Endothelial cell of umbilical vein (primary cell): Measurements from ENCODE around the gene ELP6. TPM values are rescaled to one million over a fixed set of nuclear protein-coding genes. Genes with fewer than 3 reads are reported as not detected.

Experiments used
- BruUV-seq: library from RNA; stranded (reverse); fragments of 400-500 nt; replicated peaks from 2 replicates; lab custom pipeline; 2021; lab: Mats Ljungman, UMichigan
- CTCF ChIA-PET: fragments of 300-600, 350-600 bp; sonication (Branson Sonifier 250); formaldehyde crosslinking; loops from one replicate; lab custom pipeline; 2021; ENCODE audit warnings: antibody characterized with exemption, inconsistent platforms; lab: Charles Lee
- POLR2A ChIA-PET: fragments of 300-600, 350-600 bp; sonication (Branson Sonifier 250); formaldehyde crosslinking; loops from one replicate; lab custom pipeline; 2021; ENCODE audit warnings: antibody characterized with exemption, inconsistent platforms; lab: Charles Lee
- DNase-seq: peaks from one replicate; pipeline ENCODE4 v3.0.0-alpha.2; 2011; ENCODE audit warnings: low read depth, low spot score
- FAIRE-seq: peaks from 2 replicates; lab custom pipeline; 2011; peaks lifted over from hg19 to GRCh38; lab: Jason Lieb, UNC
- H2AFZ ChIP-seq: 2 replicates; pipeline ENCODE4 v1.6.0; 2012; ENCODE audit warnings: low read depth, low read length, control low read depth, inconsistent platforms
- H3K27ac ChIP-seq: 2 replicates; pipeline ENCODE4 v1.5.1; 2011; ENCODE audit warnings: low read depth, mild to moderate bottlenecking, control low read depth, low read length, moderate library complexity; ENCODE audit not compliant: insufficient read depth
- H3K27me3 ChIP-seq, 2 experiments: 2 replicates each; pipeline versions ENCODE4 v1.6.0 to v1.6.1; 2011; ENCODE audit warnings: low read length in 2 of 2, mixed read lengths in 1 of 2; ENCODE audit not compliant: control insufficient read depth in 2 of 2, insufficient read depth in 2 of 2
- H3K36me3 ChIP-seq, 2 experiments: 2 replicates in 1 of 2; 3 replicates in 1 of 2; pipeline ENCODE4 v1.5.1; 2011; ENCODE audit warnings: low read length in 2 of 2, mild to moderate bottlenecking in 1 of 2, moderate library complexity in 1 of 2; ENCODE audit not compliant: control insufficient read depth in 2 of 2, insufficient read depth in 2 of 2; ENCODE audit errors: extremely low read depth in 1 of 2
- H3K4me1 ChIP-seq: 3 replicates; pipeline ENCODE4 v1.5.1; 2011; ENCODE audit warnings: mild to moderate bottlenecking, low read length; ENCODE audit not compliant: control insufficient read depth, insufficient read depth; ENCODE audit errors: extremely low read depth
- H3K4me2 ChIP-seq: 2 replicates; pipeline ENCODE4 v1.6.1; 2011; ENCODE audit warnings: low read length, control low read depth, mixed read lengths; ENCODE audit not compliant: insufficient read depth
- H3K4me3 ChIP-seq, 3 experiments: fragments of 200-600 bp in 1 of 3; sonication (generic), shearing (Covaris generic) in 1 of 3; replicated peaks in 1 of 3; 2 replicates each; pipeline ENCODE4 v1.5.1; 2011 to 2016; ENCODE audit warnings: control low read depth in 3 of 3, low read length in 3 of 3, mild to moderate bottlenecking in 2 of 3, inconsistent platforms in 1 of 3, low read depth in 1 of 3, moderate library complexity in 1 of 3; ENCODE audit not compliant: insufficient read depth in 1 of 3
- H3K79me2 ChIP-seq: 2 replicates; pipeline ENCODE4 v1.6.0; 2012; ENCODE audit warnings: low read length, inconsistent platforms; ENCODE audit not compliant: control insufficient read depth, insufficient read depth
- H3K9ac ChIP-seq: replicated peaks from 2 replicates; pipeline ENCODE3; 2011; ENCODE audit warnings: low read length, control low read depth; ENCODE audit not compliant: insufficient read depth; ENCODE audit errors: extremely low read depth
- H3K9me1 ChIP-seq: replicated peaks from 3 replicates; pipeline ENCODE4 v1.6.0; 2011; ENCODE audit warnings: mild to moderate bottlenecking, low read length; ENCODE audit not compliant: control insufficient read depth, insufficient read depth; ENCODE audit errors: extremely low read depth
- H3K9me3 ChIP-seq: replicated peaks from 2 replicates; pipeline ENCODE4 v1.5.1; 2012; ENCODE audit warnings: low read length, inconsistent platforms; ENCODE audit not compliant: control insufficient read depth, insufficient read depth
- H4K20me1 ChIP-seq: replicated peaks from 2 replicates; pipeline ENCODE3; 2011; ENCODE audit warnings: mild to moderate bottlenecking, low read length; ENCODE audit not compliant: control insufficient read depth, insufficient read depth; ENCODE audit errors: extremely low read depth
- EZH2 ChIP-seq: IDR thresholded peaks from 2 replicates; pipeline ENCODE4 v1.6.1; 2012; ENCODE audit warnings: borderline replicate concordance, low read depth, mild to moderate bottlenecking, moderate library complexity, low read length, inconsistent platforms; ENCODE audit not compliant: severe bottlenecking
- FOS ChIP-seq: IDR thresholded peaks from 2 replicates; pipeline ENCODE4 v1.6.1; 2011; ENCODE audit warnings: mild to moderate bottlenecking, low read length, moderate library complexity, borderline replicate concordance; ENCODE audit not compliant: insufficient read depth
- GATA2 ChIP-seq: IDR thresholded peaks from 2 replicates; pipeline ENCODE4 v1.7.0; 2011; ENCODE audit warnings: low read depth, mild to moderate bottlenecking, moderate library complexity, mixed read lengths, low read length; ENCODE audit not compliant: insufficient read length, insufficient read depth
- JUN ChIP-seq: IDR thresholded peaks from 2 replicates; pipeline ENCODE4 v1.6.1; 2011; ENCODE audit warnings: borderline replicate concordance, low read depth; ENCODE audit not compliant: insufficient read length, insufficient read depth
- MAX ChIP-seq: IDR thresholded peaks from 2 replicates; pipeline ENCODE4 v1.6.1; 2011; ENCODE audit not compliant: insufficient read depth, insufficient read length
- MYC ChIP-seq: IDR thresholded peaks from one replicate; pipeline ENCODE4 v1.6.1; 2011; ENCODE audit warnings: mild to moderate bottlenecking, low read depth, low read length
- POLR2A ChIP-seq: IDR thresholded peaks from 2 replicates; pipeline ENCODE4 v1.6.1; 2012; ENCODE audit warnings: low read depth, mild to moderate bottlenecking, control low read depth, low read length
- POLR2AphosphoS5 ChIP-seq: IDR thresholded peaks from 2 replicates; pipeline ENCODE4 v1.6.1; 2012; ENCODE audit warnings: low read depth, mild to moderate bottlenecking, control low read depth, low read length, moderate library complexity; ENCODE audit not compliant: insufficient read depth
- dilution Hi-C: fragments of 300-500 bp; cut with MboI; formaldehyde crosslinking; loops from one replicate; pipeline ENCODE4 v1.15.0; 2019; ENCODE audit warnings: low sequenced_read_pairs; ENCODE audit not compliant: extremely low pct_ligation_motif_present
- intact Hi-C: fragments of 100-400 bp; cut with micrococcal nuclease; formaldehyde crosslinking; loops from one replicate; pipeline ENCODE4 v1.10.0; 2022
- polyA plus RNA-seq, 4 experiments: library from polyadenylated mRNA; depleted of rRNA in 3 of 4; stranded (reverse) in 3 of 4; unstranded in 1 of 4; fragments of >200 nt; gene quantifications; 2 replicates each; pipeline versions ENCODE4 v1.2.1 to v1.2.3, GENCODE V29; 2011 to 2012; ENCODE audit warnings: missing spikeins in 1 of 4
- total RNA-seq: library from RNA; stranded (reverse); gene quantifications from 2 replicates; pipeline ENCODE4 v1.2.3, GENCODE V29; 2021
- TF ChIP-seq, protein P1 (sequence below), 2 donors: IDR thresholded peaks; 1 replicate in 1 of 2; 2 replicates in 1 of 2; pipeline ENCODE4 v1.5.1; 2011; ENCODE audit warnings: low read length in 2 of 2, mild to moderate bottlenecking in 2 of 2, moderate library complexity in 2 of 2, control low read depth in 1 of 2, inconsistent platforms in 1 of 2, low read depth in 1 of 2; ENCODE audit not compliant: insufficient read depth in 1 of 2; ENCODE audit errors: extremely low read depth in 1 of 2

The ELP6 gene
- total and polyA plus RNA-seq, 2 donors (not counting 3 experiments of a cell fraction or from before 2014, with no cell fraction given): 48.1 to 91.0 TPM

- no peak overlapping the region for H2AFZ ChIP-seq
- intact Hi-C loops: no loop called here
- no peaks in the 10 kb centered on the region for H4K20me1 ChIP-seq
- dilution Hi-C loops: no loop called here
- peaks cover 16% of the 10 kb centered on the region for H3K79me2 ChIP-seq
- H3K36me3 ChIP-seq: no peaks in the 10 kb centered on the region
- H3K4me3 ChIP-seq: no peak overlapping the region
- no peaks in the 10 kb centered on the region for H3K27me3 ChIP-seq
- no peaks in the 10 kb centered on the region for H3K9me1 ChIP-seq
- DNase-seq: no peak
- no peak overlapping the region for H3K9ac ChIP-seq
- ChIA-PET CTCF (interaction anchor here (0.8 to 4.9 kb wide), 2 partner anchors 44 to 56 kb away, joined by 4 to 79 read pairs; no protein-coding TSS in a partner anchor), POLR2A (no interaction called here)
- H3K27ac ChIP-seq: no peak overlapping the region
- no peak for FAIRE-seq
- H3K4me1 ChIP-seq: no peaks in the 10 kb centered on the region
- H3K9me3 ChIP-seq: no peaks in the 10 kb centered on the region
- no peak overlapping the region for H3K4me2 ChIP-seq
- BruUV-seq: no TSS peak
- TF ChIP-seq FOS (no peak), JUN (no peak), POLR2AphosphoS5 (no peak), MAX (no peak), MYC (no peak), EZH2 (no peak), GATA2 (no peak), POLR2A (no peak)
- TF ChIP-seq, protein P1, sequence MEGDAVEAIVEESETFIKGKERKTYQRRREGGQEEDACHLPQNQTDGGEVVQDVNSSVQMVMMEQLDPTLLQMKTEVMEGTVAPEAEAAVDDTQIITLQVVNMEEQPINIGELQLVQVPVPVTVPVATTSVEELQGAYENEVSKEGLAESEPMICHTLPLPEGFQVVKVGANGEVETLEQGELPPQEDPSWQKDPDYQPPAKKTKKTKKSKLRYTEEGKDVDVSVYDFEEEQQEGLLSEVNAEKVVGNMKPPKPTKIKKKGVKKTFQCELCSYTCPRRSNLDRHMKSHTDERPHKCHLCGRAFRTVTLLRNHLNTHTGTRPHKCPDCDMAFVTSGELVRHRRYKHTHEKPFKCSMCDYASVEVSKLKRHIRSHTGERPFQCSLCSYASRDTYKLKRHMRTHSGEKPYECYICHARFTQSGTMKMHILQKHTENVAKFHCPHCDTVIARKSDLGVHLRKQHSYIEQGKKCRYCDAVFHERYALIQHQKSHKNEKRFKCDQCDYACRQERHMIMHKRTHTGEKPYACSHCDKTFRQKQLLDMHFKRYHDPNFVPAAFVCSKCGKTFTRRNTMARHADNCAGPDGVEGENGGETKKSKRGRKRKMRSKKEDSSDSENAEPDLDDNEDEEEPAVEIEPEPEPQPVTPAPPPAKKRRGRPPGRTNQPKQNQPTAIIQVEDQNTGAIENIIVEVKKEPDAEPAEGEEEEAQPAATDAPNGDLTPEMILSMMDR (IDR thresholded peaks at IDR 0.05; ENCODE audit: extremely low read depth in 1 of 2, insufficient read depth in 1 of 2, low read depth in 1 of 2, low read length in 2 of 2): no peak
These were observed 35.5 kb downstream of the ELP6 start for GRCh38 chr3:47478022-47478421.
